K562 (cell line): ENCODE results near the gene SLC39A13. TPM values are rescaled to one million over a fixed set of nuclear protein-coding genes. Genes with fewer than 3 reads are reported as not detected.
A peak's percentile ranks its signal among the peaks of the same experiment; 100 is the strongest.

ENCODE experiments used
- BCLAF1 ChIP-seq, 2 experiments: fragments of 450-650 bp in 1 of 2; IDR thresholded peaks; 2 replicates each; pipeline ENCODE4 v1.6.1; 2011 to 2017; ENCODE audit warnings: low read depth in 2 of 2, antibody characterized with exemption in 1 of 2, borderline replicate concordance in 1 of 2, low read length in 1 of 2, mild to moderate bottlenecking in 1 of 2, mixed read lengths in 1 of 2; ENCODE audit not compliant: control insufficient read depth in 1 of 2
- MAZ ChIP-seq, 2 experiments: fragments of 450-650 bp in 1 of 2; sonication (generic) in 1 of 2; formaldehyde crosslinking; IDR thresholded peaks in 1 of 2; conservative IDR thresholded peaks in 1 of 2; 2 replicates each; pipeline versions ENCODE4 v1.4.0 to v1.5.0; 2020; ENCODE audit warnings: mild to moderate bottlenecking in 1 of 2, missing genetic modification reagents in 1 of 2
- MCM5 ChIP-seq: fragments of 450-650 bp; IDR thresholded peaks from 2 replicates; pipeline ENCODE4 v1.6.1; 2016; ENCODE audit warnings: low read depth
- MLX ChIP-seq, 2 experiments: fragments of 450-650 bp in 1 of 2; sonication (generic) in 1 of 2; formaldehyde crosslinking; conservative IDR thresholded peaks; 2 replicates each; pipeline versions ENCODE4 v1.4.0 to v1.8.1; 2020 to 2022; ENCODE audit warnings: mild to moderate bottlenecking in 1 of 2, missing genetic modification reagents in 1 of 2
- OTX1 ChIP-seq: fragments of 450-650 bp; formaldehyde crosslinking; IDR thresholded peaks from 2 replicates; pipeline ENCODE4 v1.4.0; 2022; ENCODE audit warnings: mild to moderate bottlenecking
- RBBP5 ChIP-seq: fragments of 200-600 bp; sonication (generic); IDR thresholded peaks from 2 replicates; pipeline ENCODE4 v1.6.1; 2012; ENCODE audit warnings: borderline replicate concordance, mild to moderate bottlenecking, low read length, control low read depth, inconsistent platforms; ENCODE audit not compliant: insufficient read depth, poor library complexity, severe bottlenecking
- RBM17 ChIP-seq: fragments of 200-400 bp; formaldehyde crosslinking; IDR thresholded peaks from 2 replicates; pipeline ENCODE4 v1.6.1; 2017; ENCODE audit warnings: low read depth, mild to moderate bottlenecking, low read length, borderline replicate concordance
- RFX1 ChIP-seq: fragments of 450-650 bp; IDR thresholded peaks from 2 replicates; pipeline ENCODE4 v1.6.1; 2016; ENCODE audit warnings: mild to moderate bottlenecking, moderate library complexity
- SRF ChIP-seq, 2 experiments: fragments of 250-450, 450-650 bp in 1 of 2; sonication (Bioruptor Pico) in 1 of 2; sonication (generic) in 1 of 2; formaldehyde crosslinking; IDR thresholded peaks; 2 replicates each; pipeline versions ENCODE4 v1.5.0 to v1.5.1; 2020 to 2022; ENCODE audit warnings: mild to moderate bottlenecking in 1 of 2, missing genetic modification reagents in 1 of 2
- SRSF7 ChIP-seq: fragments of 200-400 bp; formaldehyde crosslinking; optimal IDR thresholded peaks from 2 replicates; pipeline ENCODE3; 2017; ENCODE audit warnings: mild to moderate bottlenecking, low read depth, low read length
- TAF15 ChIP-seq: fragments of 200-400 bp; formaldehyde crosslinking; IDR thresholded peaks from 2 replicates; pipeline ENCODE4 v1.6.1; 2017; ENCODE audit warnings: mild to moderate bottlenecking, low read depth, low read length, moderate library complexity
- TAL1 ChIP-seq: fragments of 450-650 bp; IDR thresholded peaks from 2 replicates; pipeline ENCODE4 v1.6.1; 2016; ENCODE audit warnings: mild to moderate bottlenecking
- TRIM24 ChIP-seq, 2 experiments: fragments of 450-650 bp; IDR thresholded peaks; 2 replicates each; pipeline ENCODE4 v1.6.1; 2016
- ZNF551 ChIP-seq: fragments of 250-450 bp; sonication (Bioruptor Pico); IDR thresholded peaks from 2 replicates; pipeline ENCODE4 v1.5.0; 2021; ENCODE audit warnings: mild to moderate bottlenecking, moderate library complexity
- ZNF592 ChIP-seq: fragments of 450-650 bp; IDR thresholded peaks from 2 replicates; pipeline ENCODE4 v1.6.1; 2017; ENCODE audit warnings: antibody characterized with exemption, mild to moderate bottlenecking
- polyA plus RNA-seq, 8 experiments: library from polyadenylated mRNA; depleted of rRNA in 4 of 8; stranded (reverse) in 5 of 8; unstranded in 3 of 8; fragments of >200 nt; fragmentation: Nextera tagmentation in 2 of 8; fragmentation: Illumina TruSeq in 1 of 8; extraction: Ambion mirVana in 2 of 8; extraction: Trizol in 1 of 8; gene quantifications; 2 replicates each; pipeline versions ENCODE4 v1.2.1 to v1.2.3, GENCODE V29; 2011 to 2014; ENCODE audit warnings: inconsistent platforms in 1 of 8, missing spikeins in 1 of 8
- total RNA-seq, 7 experiments: library from RNA; depleted of rRNA in 6 of 7; stranded (reverse); fragments of >200 nt in 6 of 7; fragmentation: Illumina TruSeq in 2 of 7; extraction: Trizol in 2 of 7; gene quantifications; 2 replicates each; pipeline versions ENCODE4 v1.2.1 to v1.2.3, GENCODE V29; 2011 to 2021; ENCODE audit warnings: low replicate concordance in 1 of 7

SLC39A13 gene
- total and polyA plus RNA-seq, 9 of the 15 experiments (the other 6 are each of a cell fraction or from before 2014, with no cell fraction given), result 0.17 to 15.9 (median 3.2) TPM

- TF ChIP-seq RBBP5, result peak; percentile 96
- no peak; a peak in 1 of 4 replicates for TF ChIP-seq SRF (CRISPR knock-in tag; IDR thresholded peaks at IDR 0.05)
- no peak for TF ChIP-seq BCLAF1 (IDR thresholded peaks at IDR 0.05; ENCODE audit: borderline replicate concordance in 1 of 2, control insufficient read depth in 1 of 2, low read depth in 2 of 2, low read length in 1 of 2)
- no peak for TF ChIP-seq RBM17
- peak; percentile 61 to 88 for TF ChIP-seq MAZ (CRISPR knock-in tag; conservative IDR thresholded peaks at IDR 0.05 in 1 of 2, IDR thresholded peaks at IDR 0.05 in 1 of 2)
- no peak for TF ChIP-seq MCM5
- peak; percentile 71; the same call in 1 of the 2 replicates for TF ChIP-seq OTX1 (CRISPR knock-in tag)
- no peak for TF ChIP-seq SRSF7
- TF ChIP-seq TAL1, result no peak
- no peak for TF ChIP-seq RFX1
- peak in 1 of 2 experiments; percentile 69; a peak in 1 of 4 replicates for TF ChIP-seq TRIM24 (IDR thresholded peaks at IDR 0.05)
- TF ChIP-seq MLX (CRISPR knock-in tag; conservative IDR thresholded peaks at IDR 0.05), result 0 out of 4 replicates have a peak, but pooled peaks of 1 of the 2 experiments have one; percentile 29
- TF ChIP-seq ZNF592, result no peak
- no peak for TF ChIP-seq ZNF551
- TF ChIP-seq TAF15, result no peak
These were observed 17.9 kb downstream of the SLC39A13 start, which contains the start of gene PSMC3 (continued) for GRCh38 chr11:47426062-47426956.
